HG02973 (cell line): Measurements from ENCODE around the gene C15orf39.

Source experiments
- ATAC-seq: cut with Tn5 transposase; IDR thresholded peaks from one replicate; pipeline ENCODE4 v1.9.1; 2021; ENCODE audit warnings: moderate library complexity; ENCODE audit not compliant: unreplicated experiment

The C15orf39 gene

DNA sequence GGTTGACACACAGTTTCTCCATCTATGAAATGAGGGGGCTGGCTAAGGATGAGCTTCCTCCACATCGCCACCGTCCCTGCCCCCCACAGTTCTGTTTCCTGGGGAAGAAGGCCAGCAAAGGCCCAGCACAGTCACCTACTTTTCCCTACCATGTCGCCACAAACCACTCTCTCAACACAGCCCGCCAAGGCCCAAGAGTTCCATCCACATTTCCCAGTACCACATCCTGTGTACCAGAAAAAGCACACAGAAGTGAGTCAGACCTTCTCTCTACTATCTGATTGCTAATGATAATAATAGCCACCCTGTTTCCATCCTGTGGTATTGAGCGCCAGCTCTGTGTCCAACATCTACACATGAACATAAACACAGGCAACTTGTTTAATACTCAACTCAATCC is 30.3 kb upstream of the C15orf39 start:
- ATAC-seq, result no peak

DNA sequence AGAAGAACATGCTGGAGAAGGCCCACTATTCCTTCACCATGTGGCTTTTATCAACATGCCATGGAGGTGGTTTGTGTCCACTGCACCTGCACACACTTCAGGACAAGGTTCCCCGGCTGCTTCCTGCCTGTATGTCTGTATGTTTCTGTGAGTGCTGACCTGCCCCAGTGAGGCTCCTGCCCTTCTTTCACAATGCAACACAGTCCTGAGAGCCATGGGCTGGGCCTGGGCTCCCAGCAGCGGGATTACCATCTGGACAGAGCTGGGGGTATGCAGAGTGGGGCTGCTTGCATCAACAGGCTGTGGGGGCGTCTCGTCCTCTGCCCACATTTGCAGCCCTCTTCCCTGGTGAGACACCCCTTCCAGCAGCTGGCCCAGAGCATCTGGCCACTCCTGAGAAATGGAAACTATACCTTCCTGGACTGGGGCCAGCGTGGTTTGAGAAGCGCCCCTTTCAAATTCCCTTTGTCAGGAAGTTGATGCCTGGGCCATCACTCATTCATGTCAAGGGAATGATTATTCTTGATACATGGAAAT is 29.3 kb upstream of the C15orf39 start:
- ATAC-seq, result no peak

DNA sequence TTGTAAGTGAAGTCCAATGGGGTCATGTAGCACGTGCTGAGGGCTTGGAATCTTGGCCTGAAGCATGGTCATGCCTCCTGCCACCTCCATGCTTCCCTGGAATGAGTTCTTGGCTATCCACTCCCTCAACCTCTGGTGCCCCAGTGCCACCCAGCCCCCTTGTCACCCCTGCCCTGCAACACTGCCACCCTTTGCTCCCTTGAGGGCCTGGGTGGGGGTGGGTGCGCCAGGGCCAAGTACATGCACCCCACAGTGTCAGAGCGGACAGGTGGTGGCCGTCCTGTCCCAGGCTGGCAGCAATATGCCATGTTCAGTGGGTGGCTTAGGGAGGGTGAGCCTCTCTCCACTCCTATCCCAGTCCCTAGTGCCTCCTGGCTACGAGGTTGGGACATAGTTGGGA is 27.6 kb upstream of the C15orf39 start:
- no peak for ATAC-seq

DNA sequence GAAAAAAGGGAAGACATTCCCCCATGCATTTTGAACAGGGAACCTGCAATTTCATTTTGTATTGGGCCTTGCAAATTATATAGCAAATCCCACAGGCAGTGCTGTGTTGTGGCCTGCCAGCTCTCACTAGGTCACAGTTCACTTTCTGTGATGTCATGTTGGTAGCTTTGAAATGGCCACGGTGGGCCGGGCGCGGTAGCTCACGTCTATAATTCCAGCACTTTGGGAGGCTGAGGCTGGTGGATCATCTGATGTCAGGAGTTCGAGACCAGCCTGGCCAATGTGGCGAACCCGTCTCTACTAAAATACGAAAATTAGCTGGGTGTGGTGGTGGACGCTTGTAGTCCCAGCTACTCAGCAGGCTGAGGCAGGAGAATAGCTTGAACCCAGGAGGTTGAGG is 27.0 kb upstream of the C15orf39 start:
- no peak for ATAC-seq

DNA sequence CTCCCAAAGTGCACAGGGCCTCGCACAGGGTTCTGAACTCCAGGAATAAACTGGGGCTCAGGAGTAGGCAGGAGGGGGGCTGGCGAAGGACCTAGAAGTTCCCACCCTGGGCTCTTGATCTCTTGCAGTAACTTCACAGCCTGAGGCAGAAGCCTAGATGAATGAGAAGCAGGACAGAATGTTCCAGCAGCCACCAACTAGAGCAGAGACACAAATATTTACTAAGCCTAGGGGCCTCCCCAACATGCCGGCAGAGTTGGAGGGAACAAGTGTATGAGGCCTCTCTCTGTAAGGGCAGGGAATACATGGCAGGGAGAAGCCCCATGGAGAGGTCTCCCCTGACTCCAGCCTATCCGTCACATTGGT is 25.3 kb upstream of the C15orf39 start:
- ATAC-seq, result no peak

DNA sequence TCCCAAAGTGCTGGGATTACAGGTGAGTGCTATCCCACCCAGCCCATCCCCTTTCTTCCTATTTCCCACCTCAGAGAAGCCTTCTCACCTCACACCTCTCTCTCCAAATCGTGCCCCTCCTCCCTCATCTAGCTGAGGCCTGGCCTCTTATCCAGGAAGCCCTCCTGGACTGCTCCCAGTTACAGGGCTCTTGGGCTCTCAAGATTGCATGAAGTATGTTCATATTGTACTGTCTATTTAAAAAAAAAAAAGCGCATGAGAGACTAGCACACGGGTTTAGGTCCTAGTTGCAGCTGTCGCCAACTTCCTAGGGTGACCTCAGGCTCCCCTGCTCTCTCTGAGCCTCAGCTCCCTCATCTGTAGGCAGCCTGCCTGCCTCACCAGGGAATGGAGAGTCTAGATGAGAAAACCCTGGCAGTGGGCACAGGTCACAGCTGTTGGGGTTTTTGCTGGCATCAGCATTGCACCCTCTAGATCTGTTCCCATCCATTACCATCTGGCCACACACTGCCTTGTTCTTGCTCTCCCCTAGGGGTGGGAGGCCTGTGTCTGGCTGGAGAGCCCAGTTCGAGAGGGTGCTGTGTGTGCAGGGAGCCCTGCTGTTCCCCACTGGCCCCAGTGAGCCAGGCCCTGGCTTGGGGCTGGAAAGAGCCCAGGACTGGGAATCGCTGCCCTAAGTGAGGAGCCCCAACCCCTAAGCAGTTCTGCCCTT is 24.2 kb upstream of the C15orf39 start:
- no peak for ATAC-seq

DNA sequence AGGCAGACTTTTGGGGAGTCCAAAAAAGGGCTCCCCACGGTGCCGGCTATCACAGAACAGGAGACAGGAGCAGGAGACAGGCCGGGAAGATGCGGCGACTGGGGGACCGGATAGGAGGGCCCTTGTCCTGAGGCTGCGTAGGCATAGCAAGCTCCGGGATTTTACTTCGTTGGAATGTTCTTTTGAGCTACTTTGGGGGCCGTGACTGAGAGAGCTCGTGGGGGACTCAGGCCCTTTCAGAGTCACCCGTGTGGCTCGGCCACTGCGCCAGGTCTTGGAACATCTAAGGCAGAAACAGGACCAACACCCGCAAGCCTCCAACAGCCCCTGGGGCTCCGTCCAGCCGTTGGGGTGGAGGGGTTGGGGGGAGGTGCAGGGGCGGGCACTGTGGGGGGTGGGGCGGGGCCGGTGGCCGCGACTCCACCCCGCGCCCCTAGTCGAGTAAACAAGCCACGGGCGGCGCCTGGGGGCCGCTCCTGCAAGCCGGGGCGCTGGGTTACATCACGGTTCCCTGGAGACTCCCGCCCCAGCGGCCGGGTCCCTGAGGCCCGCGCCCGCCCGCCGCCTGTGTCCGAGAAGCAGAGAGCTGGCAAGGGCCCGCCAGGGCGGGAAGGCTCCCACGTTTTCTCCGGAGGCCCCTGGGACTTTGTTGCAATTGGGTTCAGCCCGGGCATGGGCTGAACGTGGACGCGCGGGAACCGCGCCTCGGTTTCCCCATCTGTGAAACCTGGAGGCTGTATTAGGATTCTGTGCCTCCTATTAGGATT is 23.3 kb upstream of the C15orf39 start:
- no peak for ATAC-seq

DNA sequence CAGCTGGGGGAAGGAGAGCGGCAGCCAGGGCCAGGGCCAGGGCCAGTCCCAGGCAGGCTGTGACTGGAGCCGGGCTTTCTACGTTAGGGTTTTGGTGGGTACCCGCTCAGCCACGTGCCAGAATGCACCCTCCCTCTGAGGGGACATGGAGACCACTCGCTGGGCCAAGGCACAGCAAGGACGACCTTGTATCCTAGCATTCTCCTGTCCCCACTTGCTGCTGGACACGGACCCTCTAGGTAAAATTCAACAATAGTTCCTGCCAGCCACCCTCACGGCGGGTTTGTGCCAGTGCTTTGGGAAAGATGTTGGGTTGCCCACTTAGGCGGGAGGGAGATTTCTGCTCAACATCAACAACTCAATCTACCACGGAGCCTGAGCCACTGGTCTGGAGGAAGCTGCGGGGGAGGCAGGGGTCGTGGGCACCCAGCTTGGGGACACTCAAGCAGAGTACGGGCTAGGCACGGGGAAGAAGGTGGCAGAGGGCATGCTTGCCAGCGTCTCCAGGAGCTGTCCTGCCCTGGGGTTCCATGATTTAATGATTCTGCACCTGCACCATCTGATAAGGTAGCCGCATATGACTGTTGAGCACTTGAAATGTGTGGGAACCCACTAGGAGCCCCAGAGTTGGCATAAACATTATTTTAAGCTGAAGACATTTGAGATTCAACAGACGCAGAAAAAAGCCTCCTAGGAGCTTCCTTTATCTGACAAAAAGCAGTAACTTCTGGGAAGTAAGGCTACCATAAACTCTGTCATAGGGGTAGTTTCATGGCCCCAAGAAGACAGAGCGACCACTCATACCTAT is 22.5 kb upstream of the C15orf39 start:
- no peak for ATAC-seq

DNA sequence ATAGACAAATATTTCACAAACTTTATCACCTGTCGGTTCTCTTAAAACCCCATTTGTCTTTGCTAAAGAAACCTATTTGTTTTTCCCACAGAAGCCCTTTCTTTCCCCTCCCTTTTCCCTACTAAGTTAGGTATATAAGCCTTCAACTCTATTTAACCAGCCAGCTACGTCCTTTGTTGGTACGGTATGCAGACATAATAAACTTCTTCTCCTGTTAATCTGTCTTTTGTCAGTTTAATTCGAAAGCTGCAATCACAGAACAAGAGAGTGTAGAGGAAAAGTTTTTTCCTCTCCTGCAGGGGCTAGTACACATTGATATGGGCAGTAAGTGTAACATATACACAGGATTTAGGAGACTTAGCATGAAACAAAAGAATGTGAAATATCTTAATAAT is 21.9 kb upstream of the C15orf39 start:
- ATAC-seq, result no peak

DNA sequence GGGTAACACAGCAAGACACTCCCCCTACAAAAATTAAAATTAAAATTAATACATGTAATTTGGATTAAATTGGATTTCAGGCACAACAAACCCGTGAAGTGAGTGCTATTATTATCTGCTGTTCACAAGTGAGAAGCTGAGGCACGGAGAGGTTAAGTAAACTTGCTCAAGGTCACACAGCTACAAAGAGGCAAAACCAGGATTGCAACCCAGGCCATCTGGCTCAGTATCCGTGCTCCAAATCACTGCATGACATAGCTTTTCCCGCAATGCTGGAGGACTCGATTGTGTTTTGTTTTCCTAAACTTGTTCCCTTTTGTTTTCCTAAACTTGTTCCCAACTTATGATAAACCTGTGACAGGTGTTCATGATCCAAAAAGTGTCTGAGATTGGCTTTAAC is 19.9 kb upstream of the C15orf39 start:
- no peak for ATAC-seq

DNA sequence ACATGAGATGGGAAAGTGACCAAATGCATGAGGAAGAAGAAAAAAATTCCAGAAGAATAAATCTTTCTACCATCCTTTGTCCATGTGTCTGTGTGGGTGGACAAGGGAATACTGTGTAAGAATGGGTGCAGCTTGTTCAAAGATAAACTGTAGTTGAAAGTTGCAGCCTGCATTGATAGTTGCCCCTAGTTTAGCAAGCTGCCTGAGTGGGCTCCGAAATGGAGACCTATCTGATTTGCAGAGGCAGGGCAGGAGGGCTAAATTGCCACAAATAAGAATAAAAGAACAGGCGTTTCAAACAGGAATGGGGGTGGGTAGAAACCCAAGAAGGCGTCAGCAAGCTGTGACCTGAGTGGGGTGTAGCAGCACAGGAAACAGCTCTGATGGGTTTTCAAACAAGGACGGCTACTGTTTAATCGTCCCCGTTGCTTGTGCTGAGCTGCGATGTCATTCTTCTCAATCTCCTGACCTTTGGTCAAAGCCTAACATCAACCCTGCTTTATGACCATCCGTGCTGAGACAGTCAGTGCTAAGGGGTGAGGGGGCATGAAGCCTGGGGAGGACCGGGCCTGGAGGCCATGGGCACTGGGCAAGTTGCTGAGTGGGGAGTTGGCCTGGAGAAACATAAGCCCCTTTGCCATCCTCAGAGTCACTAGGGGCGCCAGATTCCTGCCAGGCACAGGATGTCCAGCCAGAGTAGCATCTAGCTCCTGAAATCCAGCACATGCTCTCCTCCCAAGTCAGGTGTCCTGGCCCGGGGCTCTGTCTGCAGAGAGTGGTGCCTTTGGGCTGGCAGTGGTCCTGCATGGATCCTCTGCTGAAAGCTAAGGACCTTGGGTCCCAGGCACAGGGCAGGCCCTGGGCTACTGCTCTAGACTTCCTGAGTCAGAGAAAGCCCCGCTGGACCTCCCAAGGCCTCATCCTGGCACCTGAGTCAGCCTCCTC is 19.2 kb upstream of the C15orf39 start:
- ATAC-seq, result no peak

DNA sequence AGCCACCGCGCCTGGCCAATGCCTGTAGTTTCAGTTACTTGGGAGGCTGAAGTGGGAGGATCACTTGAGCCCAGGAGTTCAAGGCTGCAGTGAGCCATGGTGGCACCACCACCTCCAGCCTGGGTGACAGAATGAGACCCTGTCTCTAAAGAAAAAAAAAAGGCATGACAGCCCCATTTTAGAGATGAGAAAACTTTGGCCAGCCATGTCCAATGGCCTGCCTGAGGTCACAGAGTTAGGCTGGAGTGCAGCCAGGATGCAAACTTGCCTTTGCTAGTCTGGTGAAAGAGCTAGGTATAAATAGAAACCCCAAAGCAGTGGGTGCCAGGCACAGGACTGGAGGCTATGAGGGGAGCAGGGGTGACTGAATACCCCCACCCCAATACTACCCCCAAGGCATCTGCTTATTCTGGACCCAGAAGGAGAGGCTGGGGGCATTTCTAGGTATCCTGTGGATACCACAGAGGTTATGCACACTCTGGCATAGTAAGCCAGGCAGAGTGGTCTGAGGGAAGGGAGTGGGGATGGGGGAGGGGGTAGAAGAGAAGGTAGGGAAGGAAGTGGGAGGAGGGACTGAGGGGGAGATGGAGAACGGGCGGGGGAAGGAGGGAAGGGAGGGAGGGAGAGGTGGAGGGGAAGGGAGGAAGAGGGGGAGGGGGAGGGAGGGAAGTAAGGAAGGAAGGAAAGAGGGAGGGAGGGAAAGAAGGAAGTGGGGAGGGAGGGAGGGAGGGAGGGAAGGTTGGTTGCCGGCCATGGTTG is 16.2 kb upstream of the C15orf39 start:
- no peak for ATAC-seq

DNA sequence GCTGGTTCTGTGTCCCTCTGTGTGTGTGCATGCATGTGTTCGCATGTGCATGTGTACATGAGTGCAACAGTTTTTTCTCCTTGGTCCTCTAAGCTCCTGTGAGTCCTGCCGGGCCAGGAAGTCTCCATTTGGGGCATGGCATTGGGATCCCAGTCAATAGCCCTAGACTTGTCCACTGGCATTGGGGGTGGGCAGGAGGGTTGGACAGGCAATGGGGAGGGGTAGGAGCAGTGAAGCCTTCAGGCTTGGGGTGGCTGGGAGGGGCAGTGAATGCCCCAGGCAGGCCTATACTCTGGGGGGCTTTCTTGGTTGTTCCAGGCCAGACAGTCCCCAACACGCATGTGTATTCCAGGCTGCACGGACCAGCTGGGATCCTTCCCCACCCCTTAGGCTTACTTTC is 15.6 kb upstream of the C15orf39 start:
- ATAC-seq, result no peak

DNA sequence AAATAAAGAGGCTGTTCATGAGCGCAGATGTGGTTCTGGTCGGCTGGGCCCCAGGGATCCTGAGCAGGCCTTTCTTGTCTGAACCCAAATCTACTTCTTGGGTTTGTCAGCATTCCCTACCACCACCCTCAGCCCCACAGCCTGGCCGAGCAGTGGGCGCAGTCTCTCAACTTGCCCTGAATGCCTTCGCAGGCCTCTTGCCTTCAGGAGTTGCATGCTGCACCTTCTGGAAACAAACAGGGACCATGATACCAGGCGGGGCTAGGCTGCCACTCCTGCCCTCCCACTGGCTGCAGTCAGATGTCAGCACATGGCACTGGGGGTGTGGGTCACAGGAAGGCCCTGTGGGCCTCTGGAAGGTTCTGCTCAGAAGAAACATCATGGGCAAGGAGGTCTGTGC is 13.2 kb upstream of the C15orf39 start:
- ATAC-seq, result no peak

DNA sequence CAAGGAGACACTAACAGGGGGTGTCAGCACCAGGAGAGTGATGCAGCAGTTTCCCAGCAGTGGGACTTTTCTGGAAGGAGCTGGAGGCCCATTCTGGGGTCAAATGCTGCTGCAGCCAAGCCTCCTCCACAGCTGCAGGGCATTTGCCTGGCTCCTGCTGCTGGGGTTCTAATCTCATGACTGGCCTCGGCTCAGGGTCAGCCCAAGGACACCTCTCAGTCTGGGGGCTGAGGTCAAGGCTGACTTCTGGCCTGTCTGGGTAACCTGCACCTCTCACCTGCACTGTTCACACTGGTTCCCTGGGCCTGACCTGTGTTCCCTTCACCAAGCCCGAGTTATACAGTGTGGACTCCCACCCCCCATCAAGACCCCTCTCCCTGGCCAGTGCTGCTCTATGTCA is 10.4 kb upstream of the C15orf39 start:
- no peak for ATAC-seq

DNA sequence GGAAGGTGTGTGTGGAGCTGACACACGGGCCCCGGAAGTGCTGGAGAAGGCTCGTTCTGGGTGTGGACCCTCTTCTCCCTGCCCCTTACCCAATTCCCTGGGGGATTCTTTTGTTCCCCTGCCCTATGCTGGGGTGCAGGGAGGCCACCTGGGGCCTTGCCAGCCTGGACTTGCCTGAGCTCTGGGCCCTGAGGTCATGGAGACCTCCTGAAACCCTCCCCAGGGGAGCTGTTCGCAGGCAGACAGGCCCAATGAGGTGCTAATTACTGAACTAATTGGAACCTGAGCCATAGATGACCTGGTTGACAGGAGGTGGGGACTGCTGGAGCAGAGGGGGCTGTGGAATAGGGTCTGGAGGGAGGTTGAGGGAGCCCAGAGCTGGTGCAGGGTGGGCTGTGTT is 9.4 kb upstream of the C15orf39 start:
- no peak for ATAC-seq

DNA sequence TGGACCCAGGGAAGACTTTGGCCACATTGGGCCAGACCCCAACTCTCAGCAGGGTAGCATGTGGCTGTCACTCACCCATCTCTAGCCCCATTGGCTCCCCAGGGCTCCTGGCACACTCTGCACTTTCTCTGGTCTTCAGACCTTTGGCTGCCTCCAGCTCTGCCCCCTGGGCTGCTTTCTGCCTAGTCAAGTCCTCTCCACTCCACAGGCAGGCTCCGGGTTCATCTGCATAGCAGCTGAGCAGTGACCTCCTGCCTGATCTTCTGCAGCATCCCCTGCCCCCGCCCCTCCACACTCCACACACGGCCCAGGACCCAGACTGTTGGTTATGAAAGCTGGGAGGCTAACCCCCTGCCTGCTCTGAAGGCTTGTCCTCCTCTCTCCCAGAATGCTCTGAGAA is 8.4 kb upstream of the C15orf39 start:
- ATAC-seq, result no peak

DNA sequence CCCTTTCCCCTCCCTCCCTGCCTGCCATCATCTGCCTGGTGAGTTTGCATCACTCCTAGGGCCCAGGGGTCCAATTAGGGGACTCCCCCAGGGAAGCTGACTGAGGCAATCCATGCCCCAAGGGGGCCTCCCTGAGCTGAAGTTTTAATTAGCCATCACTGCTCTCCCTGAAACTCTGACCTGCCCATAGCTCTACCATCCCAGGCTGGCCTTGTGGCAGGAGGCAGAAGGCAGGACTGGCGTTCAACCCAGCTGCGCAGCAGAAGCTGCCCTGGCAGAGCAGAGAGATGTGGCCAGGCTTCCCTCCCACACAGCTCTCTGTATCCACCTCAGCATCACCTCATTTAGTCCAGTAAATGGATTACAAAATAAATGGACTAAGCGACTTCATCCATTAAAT is 7.7 kb upstream of the C15orf39 start:
- ATAC-seq, result no peak

DNA sequence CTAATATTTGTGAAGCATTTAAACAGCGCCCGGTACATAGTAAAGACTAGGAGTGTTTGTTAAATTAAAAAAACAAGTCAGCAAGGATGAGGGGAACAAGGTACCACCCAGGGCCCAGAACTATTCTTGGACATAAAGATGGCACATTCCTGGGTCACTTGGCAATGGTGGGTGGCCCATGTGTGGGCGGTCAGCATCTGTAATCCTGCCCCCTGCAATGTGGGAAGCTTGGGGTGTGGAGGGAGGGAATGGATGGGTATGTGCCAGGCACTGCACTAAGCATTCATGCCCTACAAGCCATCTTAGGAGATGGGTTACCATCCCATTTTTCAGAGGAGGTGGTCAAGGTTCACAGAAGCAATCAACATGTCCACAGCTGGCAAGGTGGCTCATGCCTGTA is 7.3 kb upstream of the C15orf39 start:
- no peak for ATAC-seq
